ENCODE data around the gene PDE1C.
"Not testable (repeated sequence)": the region's sequence is repeated elsewhere in the genome, so short reads cannot be mapped to it uniquely, and the experiment has no call there.

PDE1C gene

DNA sequence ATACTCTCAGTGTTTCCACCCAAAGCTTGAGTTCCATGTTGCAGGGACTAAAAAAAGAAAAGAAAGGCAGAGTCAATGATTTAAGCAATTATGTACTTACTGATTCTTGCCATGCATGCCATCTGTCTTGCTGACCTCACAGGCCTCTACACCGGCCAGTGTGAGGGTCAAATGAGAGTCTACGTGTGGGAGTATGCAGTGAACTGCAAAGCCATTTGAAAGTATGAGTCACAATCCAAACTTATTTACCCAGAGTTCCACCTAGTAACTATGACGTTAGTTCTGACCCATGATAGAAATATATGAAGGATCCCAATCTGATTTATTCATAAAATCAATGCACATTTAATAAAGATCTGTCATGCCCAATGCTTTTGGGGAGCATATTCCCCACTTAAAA, 26.5 kb downstream of the PDE1C start:
- no peak for DNase-seq (ENCODE audit: low read depth in 2 of 2)

DNA sequence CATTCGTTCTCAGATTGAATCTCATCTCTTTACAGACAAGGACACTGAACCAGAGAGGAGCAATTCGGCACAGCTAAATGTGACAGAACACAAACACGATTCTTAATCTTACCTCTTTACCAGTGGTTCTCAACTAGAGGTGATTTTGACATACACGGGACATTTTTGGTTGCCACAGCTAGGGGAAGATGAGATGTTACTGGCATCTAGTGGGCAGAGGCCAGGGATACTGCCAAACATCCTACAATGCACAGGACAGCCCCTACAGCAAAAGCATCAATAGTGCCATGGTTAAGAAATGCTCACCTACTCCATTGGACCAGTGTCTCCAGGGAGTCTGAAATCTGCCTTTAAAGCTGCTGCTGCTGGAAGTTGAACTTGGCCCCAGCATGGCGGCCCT, 27.3 kb downstream of the PDE1C start:
- DNase-seq (ENCODE audit: low read depth in 2 of 2) = no peak

DNA sequence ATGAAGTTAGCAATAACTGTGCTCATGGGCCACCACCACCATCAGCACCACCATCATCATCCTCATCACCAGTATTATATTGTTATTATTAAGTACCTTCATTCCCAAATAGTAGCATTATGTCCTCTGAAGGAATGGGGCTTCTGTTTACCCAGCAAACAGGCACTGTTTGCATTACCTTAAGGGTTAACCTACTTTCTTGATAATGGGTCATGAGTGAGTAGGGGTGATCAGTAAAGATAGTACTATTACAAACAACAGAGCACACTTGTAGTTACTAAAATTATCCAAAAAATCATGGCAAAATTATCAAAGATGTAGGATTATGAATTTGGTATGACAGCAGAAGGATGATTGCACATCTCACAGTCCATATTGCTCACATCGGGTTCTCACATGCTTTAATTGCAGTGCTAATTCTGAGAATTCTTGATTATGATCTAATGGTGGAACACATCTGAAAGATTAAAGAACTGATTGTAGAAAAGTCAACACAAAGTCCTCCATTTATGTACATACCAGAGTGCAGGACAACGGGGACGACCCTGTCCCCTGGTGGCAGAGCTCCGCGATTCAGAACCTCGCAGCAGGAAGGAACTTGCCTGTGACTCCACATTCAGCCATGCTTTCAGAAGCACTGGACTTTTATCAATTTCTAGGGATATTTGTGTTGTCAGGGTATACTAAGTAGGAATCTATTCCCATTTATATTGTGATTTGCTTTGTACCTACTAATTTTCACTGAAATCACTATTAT, 31.0 kb downstream of the PDE1C start:
- no peak for DNase-seq (ENCODE audit: low read depth in 2 of 2)

DNA sequence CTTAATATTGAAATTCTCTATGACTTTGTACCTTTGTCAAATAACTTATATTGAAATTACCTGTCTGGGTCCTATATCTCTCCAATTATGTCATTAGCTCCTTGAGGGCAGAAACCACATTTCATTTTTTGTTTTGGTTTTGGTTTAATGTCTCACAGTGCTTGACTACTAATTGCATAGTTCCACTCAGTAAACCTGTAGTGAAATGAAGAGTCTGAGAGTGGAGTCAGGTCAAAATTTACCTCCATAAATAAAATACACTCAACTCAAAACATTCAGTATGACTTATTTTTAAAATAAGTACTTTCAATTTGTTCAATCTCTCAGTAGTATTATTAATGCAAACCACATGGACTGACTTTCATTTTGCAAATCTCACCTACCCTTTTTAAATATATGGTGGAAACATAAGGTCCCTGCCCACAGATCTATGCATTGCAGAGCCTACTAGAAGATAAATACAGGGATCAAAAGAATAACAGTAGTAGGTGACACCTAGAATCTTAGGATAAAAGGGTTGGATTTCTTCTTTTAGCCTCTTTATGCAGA, 32.5 kb downstream of the PDE1C start:
- DNase-seq (ENCODE audit: low read depth in 2 of 2) = no peak

DNA sequence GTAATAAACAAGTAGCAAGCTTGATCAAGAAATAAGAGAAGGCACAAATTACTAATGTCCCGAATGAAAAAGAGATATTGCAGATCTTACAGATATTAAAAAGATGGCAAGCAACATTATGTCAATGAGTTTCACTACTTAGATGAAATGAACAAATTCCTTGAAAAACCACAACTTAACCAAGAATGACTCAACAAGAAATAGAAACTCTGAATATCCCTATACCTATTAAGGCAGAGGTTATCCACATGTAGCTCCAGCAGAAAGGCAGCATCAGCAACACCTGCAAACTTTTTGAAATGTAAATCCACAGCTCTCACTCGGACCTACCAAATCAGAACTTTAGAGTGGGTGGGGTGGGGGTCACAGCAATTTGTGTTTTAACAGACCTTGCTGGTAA, 33.6 kb downstream of the PDE1C start:
- no peak for DNase-seq (ENCODE audit: low read depth in 2 of 2)

DNA sequence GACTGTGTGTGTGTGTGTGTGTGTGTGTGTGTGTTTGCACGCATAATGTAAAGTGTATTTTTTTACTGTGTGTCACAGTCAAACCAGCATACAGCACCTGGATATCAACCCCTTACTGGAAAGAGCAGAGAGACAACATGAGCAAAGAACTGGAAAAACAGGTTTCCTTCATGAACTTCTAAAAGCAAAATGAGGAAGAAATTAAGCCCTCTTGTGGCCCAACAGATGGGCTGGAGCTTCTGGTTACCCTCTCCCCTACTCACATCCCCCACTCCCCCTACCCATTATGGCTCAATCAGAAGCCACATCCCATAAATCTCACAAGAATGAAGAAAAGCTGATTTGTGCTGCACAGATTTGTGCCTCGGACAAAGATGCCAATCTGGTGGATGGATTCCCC, 36.2 kb downstream of the PDE1C start:
- no peak for DNase-seq (ENCODE audit: low read depth in 2 of 2)

DNA sequence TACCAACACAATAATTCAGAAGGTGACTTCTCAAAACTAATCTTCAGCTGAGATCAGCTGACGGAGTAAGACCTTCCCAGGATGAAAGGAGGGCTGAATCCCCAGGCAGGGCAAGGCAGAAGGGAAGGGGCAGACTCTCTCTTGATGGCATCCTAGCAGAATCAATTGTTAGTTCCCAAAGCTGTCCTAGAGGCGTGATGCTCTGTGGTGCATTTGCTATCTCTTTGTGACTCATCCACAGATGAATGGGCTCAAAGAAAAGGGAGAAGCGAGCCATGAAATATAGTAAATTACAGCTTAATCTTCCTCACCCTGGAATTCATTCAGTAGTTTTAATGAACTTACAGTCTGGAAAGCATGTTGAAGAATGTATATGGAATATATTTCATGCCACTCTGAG, 37.2 kb downstream of the PDE1C start:
- no peak for DNase-seq (ENCODE audit: low read depth in 2 of 2)

DNA sequence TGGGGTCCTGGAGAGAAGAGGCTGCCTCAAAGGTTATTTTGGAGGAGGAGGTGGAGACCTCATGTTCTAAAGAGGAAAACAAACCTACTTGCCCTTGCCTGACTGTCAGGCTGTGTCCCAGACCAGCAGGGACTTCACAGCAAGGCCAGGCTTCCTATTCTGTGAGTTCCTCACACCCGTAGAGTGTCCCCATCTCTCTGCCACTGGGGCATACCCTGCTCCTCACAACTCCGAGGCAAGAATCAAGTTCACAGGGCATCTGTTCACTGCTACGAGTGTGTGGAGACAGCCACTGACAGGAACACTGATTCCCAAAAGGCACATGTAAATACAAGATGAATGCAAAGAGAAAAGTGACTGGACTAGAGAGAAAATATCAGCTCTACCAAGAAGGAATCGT, 38.0 kb downstream of the PDE1C start:
- no peak for DNase-seq (ENCODE audit: low read depth in 2 of 2)

DNA sequence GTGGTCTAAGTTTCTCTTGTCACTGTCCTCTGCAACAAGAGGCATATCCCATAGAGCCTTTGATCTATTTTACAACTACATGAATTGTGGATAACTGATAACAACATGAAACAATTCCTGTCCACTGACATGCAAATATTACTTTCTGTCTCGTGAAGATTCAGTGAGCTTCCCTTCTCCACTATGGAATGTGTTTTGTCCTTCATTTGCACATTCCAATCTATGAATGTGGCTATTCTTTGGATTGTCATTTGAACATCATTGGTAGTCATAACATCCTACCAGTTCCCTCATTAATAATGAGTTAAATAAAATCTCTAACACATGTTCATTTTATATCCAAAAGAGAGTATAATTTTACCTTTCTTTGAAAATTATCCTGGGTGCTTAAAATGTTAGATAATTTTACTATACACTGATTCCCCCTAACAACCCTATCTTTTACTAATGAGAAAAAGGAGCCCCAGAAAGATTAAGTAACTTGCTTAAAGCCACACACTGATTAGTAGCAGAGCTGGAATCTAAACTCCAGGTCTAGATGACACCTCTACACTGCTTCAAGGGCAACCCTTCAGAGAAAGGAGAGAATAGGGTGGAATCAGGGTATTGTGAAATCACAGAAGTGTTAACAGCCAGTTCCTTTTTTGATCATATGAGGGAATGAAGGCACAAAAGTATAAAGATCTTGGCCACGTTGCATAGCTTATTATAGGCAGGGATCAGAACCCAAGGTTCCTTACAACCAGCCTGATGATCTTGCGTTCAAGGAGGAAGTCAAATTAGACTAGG, 39.1 kb downstream of the PDE1C start:
- DNase-seq (ENCODE audit: low read depth in 2 of 2) = no peak

DNA sequence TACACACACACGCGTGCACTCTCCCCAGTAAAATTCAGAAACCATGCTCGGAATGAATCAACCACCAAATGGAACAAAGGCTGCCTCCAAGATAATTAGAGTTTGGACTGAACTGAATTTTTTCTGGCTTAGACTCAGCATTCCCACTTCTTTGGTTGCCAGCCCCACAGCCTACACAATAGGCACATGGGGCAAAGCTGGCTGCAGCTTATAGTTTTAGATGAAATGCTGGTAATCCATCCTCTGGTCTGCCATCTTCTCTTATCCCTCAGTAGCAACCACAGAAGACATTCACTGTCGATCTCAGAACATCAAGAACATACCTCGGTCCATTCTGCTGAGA, 44.2 kb downstream of the PDE1C start:
- no peak for DNase-seq (ENCODE audit: low read depth in 2 of 2)

DNA sequence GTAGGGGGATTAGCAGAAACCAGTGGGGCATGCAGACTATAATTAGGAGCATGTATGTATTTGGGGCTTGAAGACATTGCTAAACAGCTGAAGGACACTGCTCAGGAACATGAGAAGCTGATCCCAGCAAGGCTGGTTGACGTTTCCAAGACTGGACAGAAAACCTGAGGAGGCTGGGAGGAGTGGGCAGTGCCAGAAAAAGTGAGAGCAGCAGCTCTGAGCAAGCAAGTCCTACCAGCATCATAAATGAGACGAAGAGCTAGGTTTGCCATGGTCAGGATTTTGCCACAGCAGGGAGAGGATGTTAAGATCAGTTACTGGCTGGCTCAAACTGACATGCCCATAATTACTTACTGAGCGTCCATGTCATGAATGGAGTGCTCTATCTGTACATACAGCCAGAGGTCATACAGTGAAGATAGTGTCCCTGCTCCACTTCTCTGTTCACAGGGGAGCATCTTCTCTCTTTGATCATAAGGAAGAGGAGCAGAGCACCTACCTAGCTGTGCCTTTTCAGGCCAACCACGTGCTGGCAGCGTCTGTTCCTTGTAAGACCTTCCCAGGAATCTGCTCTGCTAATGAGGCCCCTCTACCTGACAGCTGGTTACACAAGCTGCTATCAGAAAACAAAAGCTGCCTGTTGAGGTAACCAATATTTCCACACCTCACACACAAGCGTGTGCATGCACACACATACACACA, 44.7 kb downstream of the PDE1C start:
- DNase-seq (ENCODE audit: low read depth in 2 of 2) = no peak

DNA sequence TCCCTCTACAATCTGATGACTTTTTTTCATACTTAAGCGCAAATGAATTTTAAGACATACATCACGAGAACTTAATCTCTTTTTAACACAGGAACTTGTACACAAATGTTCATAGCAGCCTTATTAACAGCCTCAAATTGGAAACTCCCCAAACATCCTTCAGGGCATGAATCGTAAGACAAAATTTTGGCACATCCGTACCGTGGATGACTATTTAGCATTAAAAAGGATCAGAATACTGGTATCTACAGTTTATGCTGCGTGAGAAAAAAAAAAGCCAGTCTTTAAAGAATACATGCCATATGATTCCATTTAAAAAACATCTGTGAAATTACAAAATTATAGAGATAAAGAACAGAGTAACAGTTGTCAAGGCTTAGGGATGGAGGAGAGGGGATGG, 46.8 kb downstream of the PDE1C start:
- no peak for DNase-seq (ENCODE audit: low read depth in 2 of 2)

DNA sequence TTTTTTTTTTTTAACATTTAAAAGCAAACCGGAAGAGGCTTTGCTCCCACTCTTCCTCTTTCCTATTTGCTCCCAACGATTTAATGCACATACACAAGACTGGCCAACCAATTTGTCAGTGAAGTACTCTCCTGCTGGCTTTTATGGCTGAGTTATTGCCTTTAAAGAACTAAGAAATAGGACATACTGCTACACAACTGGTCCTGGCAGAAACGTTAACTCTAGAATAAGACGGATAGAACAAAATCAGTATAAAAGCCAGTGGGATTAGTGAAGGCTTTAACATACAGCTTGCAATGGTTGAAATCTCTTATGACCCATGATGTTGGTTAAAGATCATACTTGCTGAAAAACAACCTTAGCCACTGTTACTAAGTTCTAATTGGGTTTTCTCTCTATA, 47.2 kb downstream of the PDE1C start:
- DNase-seq (ENCODE audit: low read depth in 2 of 2) = no peak

DNA sequence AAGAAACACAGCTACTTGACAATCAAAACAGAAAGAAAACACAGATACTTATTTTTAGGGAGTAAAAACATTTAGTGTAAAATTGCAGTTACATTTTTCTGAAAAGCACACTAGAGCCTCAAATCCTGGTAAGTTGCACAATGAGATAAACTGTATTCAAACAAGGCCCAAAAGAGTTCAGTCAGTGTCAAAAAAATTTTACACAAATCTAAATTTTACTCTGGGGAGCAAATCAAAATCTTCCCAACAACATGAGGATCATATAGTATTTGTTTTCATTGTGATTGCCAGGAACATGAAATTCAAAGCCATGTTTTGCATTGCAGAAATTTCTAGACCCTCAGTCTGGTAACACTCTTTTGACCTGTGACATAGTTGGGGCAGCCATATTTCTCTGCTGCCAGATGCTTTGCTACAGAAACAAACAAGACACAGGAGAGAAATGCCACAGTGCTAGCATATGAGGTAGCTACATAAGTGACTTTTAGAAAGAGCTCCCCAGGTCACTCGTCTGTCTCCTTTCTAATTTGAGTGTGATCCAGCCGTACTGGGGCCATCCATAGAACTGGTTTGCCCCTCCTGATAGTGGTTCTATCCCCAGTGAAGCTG, 49.6 kb downstream of the PDE1C start:
- DNase-seq (ENCODE audit: low read depth in 2 of 2) = no peak

DNA sequence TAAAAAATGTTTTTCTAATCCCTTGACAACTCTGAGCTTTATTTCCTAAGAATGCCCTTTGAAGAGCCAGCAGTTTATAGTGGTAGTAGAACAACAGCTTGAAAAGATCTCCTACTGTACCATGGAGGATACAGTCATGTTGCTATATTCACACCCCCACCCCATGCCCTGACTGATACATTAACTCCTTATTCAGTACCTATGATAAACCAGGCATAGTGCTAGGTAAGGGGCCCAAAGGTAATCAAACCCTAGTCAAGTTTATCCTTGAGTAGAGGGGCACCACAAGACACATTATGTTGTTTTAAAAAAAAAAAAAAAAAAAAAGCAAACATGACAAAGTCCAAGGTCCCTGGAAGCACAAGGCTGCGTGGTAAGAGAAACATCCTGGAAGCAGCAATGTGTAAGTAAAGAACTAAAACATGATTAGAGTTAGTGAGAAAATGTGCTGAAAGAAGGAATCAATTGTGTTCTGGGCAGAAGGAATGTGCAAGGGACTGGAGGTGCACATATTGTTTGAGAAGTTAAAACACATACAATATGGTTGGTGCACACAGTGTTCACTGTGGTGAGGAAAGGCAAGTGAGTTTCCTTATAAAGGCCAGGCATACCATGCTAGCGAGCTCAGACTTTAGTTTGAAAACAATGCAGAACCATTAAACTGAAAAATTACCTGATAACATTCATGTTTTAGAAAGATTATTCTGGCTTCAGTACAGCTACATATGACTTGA, 51.2 kb downstream of the PDE1C start:
- no peak for DNase-seq (ENCODE audit: low read depth in 2 of 2)

DNA sequence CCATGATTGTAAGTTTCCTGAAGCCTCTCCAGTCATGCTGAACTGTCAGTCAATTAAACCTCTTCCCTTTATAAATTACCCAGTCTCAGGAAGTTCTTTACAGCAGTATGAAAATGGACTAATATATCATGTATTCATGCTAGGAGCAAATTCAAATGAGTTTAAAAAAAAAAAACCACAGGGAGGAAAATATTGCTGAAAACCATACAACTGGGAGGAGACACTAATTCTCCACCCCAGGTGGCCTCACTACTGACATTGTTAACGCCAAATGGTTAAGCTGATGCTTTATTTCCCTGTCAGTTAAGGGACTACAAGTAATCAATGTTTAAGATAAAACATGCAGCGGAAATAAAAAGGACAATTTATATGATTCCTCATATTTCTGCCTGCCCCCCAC, 55.1 kb downstream of the PDE1C start:
- no peak for DNase-seq (ENCODE audit: low read depth in 2 of 2)

DNA sequence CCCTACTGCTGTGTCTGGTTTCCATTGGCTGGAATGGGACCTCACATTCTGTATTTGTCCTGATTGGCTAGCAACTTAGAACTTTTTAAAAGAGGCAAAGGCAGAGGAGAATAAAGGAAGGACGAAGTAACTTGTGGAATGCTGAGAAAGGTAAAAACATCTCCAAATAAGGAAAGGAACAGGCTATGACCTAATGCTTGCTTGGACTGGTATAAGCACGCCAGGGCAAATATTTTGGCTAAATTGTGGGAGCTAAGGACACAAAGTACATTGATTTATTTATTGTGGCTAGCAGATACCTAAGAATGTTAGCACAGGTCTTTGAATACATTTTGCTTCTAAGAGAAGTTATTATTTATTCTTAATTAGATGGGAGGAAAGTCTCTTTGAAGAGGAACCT, 56.7 kb downstream of the PDE1C start:
- not testable (repeated sequence) for DNase-seq (ENCODE audit: low read depth in 2 of 2)

DNA sequence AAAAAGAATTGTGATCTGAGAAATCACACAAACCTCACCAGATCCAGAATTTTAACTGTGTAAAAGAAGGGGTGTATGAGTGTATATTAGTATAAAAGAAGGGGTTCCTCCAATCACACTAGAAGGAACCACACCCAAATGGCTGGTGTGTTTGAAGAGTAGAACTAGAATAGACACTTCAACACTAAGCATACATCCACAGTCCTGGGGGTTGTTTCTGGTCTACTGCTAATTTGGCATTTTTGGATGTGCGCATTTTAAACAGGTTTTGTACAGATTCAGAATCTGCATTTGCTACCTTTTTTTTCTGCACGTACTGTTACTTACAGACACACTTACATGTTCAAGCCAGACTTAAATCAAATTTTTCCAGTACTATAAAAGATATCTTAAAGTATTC, 64.6 kb downstream of the PDE1C start:
- no peak for DNase-seq (ENCODE audit: low read depth in 2 of 2)

DNA sequence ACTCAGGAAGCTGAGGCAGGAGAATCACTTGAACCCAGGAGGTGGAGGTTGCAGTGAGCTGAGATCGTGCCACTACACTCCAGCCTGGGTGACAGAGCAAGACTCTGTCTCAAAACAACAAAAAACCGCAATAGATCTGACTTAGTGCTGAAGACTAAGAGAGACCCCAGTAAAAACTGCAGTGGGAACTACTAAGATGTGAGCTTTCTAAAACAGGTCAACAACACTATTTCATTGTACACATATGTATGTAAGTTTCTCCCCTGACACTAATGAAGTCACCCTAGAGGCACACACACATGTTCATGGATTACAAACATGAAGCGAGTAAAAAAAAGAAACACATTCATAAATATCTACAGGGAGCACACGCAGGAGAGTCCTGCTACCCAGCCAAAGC, 68.3 kb downstream of the PDE1C start:
- no peak for DNase-seq (ENCODE audit: low read depth in 2 of 2)

DNA sequence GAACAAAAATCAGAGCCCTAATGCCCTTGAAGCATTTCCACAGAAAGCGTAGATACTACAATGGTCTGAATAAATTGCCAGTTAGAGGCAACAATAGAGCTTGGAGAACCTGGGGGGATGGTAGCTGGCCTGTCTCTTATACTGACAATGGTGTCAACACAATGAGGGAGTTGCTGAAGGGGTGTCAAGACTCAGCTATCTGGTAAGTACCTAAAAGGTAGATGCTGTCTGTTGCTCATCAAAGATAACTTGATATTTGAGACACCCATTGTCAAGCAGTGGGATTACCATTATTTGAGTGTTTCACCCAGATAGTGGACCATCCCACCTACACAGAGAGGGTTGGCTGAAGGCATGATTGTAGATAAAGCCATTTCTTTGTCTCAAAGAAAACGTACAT, 72.8 kb downstream of the PDE1C start:
- DNase-seq (ENCODE audit: low read depth in 2 of 2) = no peak

DNA sequence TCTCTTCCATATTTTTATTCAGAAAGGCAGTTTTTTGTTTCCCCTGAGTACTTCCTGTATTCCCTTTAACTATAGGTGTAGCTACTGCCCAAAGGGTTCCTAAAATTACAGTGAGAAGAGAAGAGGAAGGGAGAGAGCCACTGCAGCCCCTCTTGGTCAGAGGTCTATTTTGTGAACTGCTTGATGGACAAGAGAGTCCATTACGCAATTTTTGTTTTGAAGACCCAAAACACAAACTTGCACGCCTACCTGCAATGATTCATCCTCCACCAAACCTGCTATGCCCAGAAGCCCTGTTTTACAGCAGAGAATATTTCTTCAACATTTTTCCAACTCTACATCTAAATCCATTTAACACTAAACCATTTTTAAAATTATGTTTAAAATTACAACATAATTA, 75.1 kb downstream of the PDE1C start:
- DNase-seq (ENCODE audit: low read depth in 2 of 2) = no peak

DNA sequence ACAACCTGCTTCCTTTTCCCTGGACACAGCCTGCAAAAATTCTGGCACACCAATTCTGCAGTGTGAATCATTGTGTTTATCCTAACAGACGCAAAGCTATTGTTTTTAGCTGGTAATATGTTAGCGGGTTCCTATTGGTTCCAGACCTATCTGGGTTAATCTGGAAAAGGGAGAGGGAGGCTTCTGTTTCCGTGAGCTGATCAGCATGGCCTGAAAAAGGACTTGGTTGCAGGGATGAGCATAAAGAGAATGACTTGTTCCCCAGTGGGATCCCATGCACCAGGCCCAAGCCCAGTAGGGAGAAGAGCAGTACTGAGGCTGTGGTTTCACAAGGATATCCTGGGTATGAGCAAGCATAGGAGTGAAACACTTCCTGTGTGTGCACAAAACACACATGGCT, 78.4 kb downstream of the PDE1C start:
- no peak for DNase-seq (ENCODE audit: low read depth in 2 of 2)
